AG09309 (cell line): ENCODE measurements around the gene ATP13A5.

Source experiments
- DNase-seq: peaks from one replicate; pipeline ENCODE4 v3.0.0-alpha.2; 2010; ENCODE audit warnings: low read depth
- H3K4me3 ChIP-seq: 2 replicates; pipeline ENCODE4 v1.5.1; 2011; ENCODE audit warnings: mild to moderate bottlenecking, low read depth, low read length, moderate library complexity; ENCODE audit not compliant: control insufficient read depth
- TF ChIP-seq, protein P1 (sequence below): IDR thresholded peaks from 2 replicates; pipeline ENCODE4 v1.5.1; 2011; ENCODE audit warnings: mild to moderate bottlenecking, low read depth, low read length, inconsistent platforms; ENCODE audit not compliant: insufficient read depth, control insufficient read depth; ENCODE audit errors: missing control alignments

The ATP13A5 gene

DNA sequence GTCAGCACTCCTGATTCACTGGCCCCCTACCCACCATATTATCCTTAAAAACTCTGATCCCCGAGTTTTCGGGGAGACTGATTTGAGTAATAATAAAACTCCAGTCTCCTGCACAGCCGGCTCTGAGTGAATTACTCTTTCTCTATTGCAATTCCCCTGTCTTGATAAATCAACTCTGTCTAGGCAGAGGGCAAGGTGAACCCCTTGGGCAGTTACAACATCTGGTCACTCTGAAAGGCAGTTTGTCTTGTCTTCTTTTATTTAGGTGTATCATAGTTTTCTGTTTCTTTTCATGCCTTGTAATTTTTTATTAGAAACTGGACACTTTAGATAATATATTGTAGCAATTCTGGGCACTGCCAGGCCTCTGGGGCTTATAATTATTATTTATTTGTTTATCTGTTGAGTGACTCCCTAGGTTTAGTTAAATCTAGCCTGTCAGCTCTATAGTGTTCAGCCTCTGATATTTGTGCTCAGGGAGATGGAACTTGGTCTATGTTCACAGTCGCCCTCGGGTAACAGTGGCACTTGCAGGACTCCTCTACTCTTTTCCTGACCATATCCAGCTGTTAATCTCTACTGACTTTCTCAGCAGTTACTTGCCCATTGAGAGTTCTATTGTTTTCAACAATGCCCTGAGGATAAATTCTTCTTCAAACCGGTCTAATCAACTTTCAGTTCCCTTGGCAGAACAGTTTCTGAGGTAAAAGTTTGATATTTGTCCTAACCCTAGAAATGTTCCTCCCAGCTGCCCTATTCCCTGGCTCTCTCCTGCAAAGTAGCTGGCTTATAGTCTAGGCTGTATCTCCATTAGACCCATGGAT lies 153.0 kb downstream of the ATP13A5 start:
- DNase-seq, result no peak

More for the DNA sequence above, 153.0 kb downstream of the ATP13A5 start:
- TF ChIP-seq, protein P1, sequence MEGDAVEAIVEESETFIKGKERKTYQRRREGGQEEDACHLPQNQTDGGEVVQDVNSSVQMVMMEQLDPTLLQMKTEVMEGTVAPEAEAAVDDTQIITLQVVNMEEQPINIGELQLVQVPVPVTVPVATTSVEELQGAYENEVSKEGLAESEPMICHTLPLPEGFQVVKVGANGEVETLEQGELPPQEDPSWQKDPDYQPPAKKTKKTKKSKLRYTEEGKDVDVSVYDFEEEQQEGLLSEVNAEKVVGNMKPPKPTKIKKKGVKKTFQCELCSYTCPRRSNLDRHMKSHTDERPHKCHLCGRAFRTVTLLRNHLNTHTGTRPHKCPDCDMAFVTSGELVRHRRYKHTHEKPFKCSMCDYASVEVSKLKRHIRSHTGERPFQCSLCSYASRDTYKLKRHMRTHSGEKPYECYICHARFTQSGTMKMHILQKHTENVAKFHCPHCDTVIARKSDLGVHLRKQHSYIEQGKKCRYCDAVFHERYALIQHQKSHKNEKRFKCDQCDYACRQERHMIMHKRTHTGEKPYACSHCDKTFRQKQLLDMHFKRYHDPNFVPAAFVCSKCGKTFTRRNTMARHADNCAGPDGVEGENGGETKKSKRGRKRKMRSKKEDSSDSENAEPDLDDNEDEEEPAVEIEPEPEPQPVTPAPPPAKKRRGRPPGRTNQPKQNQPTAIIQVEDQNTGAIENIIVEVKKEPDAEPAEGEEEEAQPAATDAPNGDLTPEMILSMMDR, result no peak
- no peak overlapping the region for H3K4me3 ChIP-seq
